ENCODE results near the gene SCYGR5.

DNA sequence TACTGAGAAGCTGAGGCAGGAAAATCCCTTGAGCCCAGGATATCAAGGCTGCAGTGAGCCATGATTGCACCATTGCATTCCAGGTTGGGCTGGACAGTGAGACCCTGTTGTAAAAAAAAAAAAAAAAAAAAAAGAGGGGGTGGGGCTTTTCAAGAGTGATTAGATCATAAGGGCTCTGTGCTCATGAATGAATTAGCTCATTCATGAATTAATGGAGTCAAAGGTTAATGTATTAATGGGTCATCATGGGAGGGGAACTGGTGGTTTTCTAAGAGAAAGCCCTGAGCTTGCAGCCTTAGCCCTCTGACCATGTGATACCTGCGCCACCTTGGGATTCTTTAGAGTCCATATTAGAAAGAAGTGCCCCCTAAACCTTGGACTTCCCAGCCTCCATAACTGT is 46.7 kb downstream of the SCYGR5 start:
- TF ChIP-seq, protein P1, sequence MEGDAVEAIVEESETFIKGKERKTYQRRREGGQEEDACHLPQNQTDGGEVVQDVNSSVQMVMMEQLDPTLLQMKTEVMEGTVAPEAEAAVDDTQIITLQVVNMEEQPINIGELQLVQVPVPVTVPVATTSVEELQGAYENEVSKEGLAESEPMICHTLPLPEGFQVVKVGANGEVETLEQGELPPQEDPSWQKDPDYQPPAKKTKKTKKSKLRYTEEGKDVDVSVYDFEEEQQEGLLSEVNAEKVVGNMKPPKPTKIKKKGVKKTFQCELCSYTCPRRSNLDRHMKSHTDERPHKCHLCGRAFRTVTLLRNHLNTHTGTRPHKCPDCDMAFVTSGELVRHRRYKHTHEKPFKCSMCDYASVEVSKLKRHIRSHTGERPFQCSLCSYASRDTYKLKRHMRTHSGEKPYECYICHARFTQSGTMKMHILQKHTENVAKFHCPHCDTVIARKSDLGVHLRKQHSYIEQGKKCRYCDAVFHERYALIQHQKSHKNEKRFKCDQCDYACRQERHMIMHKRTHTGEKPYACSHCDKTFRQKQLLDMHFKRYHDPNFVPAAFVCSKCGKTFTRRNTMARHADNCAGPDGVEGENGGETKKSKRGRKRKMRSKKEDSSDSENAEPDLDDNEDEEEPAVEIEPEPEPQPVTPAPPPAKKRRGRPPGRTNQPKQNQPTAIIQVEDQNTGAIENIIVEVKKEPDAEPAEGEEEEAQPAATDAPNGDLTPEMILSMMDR (conservative IDR thresholded peaks at IDR 0.05), result no peak
- TF ChIP-seq EZH2 (IDR thresholded peaks at IDR 0.05; ENCODE audit: low read depth), result no peak
